ENCODE data around the gene ROBO1. TPM values are rescaled to one million over a fixed set of nuclear protein-coding genes. Genes with fewer than 3 reads are reported as not detected.

Gene ROBO1
- polyA plus RNA-seq, 4 donors, result 0.81 to 12.2 (median 2.6) TPM

- Histone ChIP-seq H3K27me3 (ENCODE audit: control insufficient read depth in 3 of 3, insufficient read depth in 3 of 3, low read length in 3 of 3) (no peaks in the 10 kb centered on the region), H3K9me3 (ENCODE audit: control insufficient read depth in 2 of 2, insufficient read depth in 1 of 2, low read depth in 1 of 2, low read length in 1 of 2) (no peaks in the 10 kb centered on the region), H3K4me3 (ENCODE audit: low read depth in 1 of 3, low read length in 3 of 3) (no peak overlapping the region), H3K4me1 (ENCODE audit: control insufficient read depth in 3 of 3, insufficient read depth in 2 of 3, low read depth in 1 of 3, low read length in 2 of 3) (no peaks in the 10 kb centered on the region), H3K27ac (ENCODE audit: low read depth in 1 of 3, low read length in 2 of 3) (no peak overlapping the region), H3K36me3 (ENCODE audit: control insufficient read depth in 3 of 3, insufficient read depth in 2 of 3, low read depth in 1 of 3, low read length in 3 of 3) (no peaks in the 10 kb centered on the region)
- DNase-seq, result no peak
- 68 to 82% (median 74%) methylated on average over 2 of the region's 2 CpGs for WGBS, 3 donors
- no peak for FAIRE-seq
Measured at GRCh38 chr3:79396595-79396994, 371.2 kb downstream of the ROBO1 start.

DNA sequence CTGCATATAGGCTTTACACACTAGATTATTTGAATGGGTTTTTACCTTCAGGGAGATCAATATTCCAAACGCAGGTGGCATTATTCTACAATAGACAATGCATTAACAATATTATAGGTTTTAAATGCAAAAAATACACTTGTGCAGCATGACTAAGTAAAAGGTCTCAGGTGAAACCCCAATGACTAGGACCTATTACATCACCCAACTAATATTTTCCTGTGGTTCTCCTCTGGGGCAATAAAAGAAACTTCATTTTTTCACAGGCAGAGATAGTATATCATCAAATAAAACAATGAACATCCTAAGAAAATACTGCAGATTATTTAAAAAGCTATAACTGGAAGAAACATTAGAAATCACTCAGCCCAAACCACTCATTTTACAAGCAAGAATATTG lies 375.3 kb downstream of the ROBO1 start:
- H3K36me3 ChIP-seq (ENCODE audit: control insufficient read depth in 3 of 3, insufficient read depth in 2 of 3, low read depth in 1 of 3, low read length in 3 of 3), result no peaks in the 10 kb centered on the region
- no peak overlapping the region for H3K4me3 ChIP-seq (ENCODE audit: low read depth in 1 of 3, low read length in 3 of 3)
- WGBS, 3 donors, result 49 to 82% (median 56%) methylated on average over 1 of the region's 1 CpG
- H3K4me1 ChIP-seq (ENCODE audit: control insufficient read depth in 3 of 3, insufficient read depth in 2 of 3, low read depth in 1 of 3, low read length in 2 of 3), result no peaks in the 10 kb centered on the region
- H3K27ac ChIP-seq (ENCODE audit: low read depth in 1 of 3, low read length in 2 of 3), result no peak overlapping the region
- no peaks in the 10 kb centered on the region for H3K27me3 ChIP-seq (ENCODE audit: control insufficient read depth in 3 of 3, insufficient read depth in 3 of 3, low read length in 3 of 3)
- DNase-seq (no peak), FAIRE-seq (no peak)
- no peaks in the 10 kb centered on the region for H3K9me3 ChIP-seq (ENCODE audit: control insufficient read depth in 2 of 2, insufficient read depth in 1 of 2, low read depth in 1 of 2, low read length in 1 of 2)

GRCh38 chr3:79390352-79390751 lies 377.4 kb downstream of the ROBO1 start:
- Histone ChIP-seq H3K4me3 (ENCODE audit: low read depth in 1 of 3, low read length in 3 of 3) (no peak overlapping the region), H3K36me3 (ENCODE audit: control insufficient read depth in 3 of 3, insufficient read depth in 2 of 3, low read depth in 1 of 3, low read length in 3 of 3) (no peaks in the 10 kb centered on the region), H3K27ac (ENCODE audit: low read depth in 1 of 3, low read length in 2 of 3) (no peak overlapping the region), H3K4me1 (ENCODE audit: control insufficient read depth in 3 of 3, insufficient read depth in 2 of 3, low read depth in 1 of 3, low read length in 2 of 3) (no peaks in the 10 kb centered on the region), H3K27me3 (ENCODE audit: control insufficient read depth in 3 of 3, insufficient read depth in 3 of 3, low read length in 3 of 3) (no peaks in the 10 kb centered on the region), H3K9me3 (ENCODE audit: control insufficient read depth in 2 of 2, insufficient read depth in 1 of 2, low read depth in 1 of 2, low read length in 1 of 2) (no peaks in the 10 kb centered on the region)
- DNase-seq (no peak), FAIRE-seq (no peak)
- 79 to 84% (median 83%) methylated on average over 2 of the region's 2 CpGs for WGBS, 3 donors

DNA sequence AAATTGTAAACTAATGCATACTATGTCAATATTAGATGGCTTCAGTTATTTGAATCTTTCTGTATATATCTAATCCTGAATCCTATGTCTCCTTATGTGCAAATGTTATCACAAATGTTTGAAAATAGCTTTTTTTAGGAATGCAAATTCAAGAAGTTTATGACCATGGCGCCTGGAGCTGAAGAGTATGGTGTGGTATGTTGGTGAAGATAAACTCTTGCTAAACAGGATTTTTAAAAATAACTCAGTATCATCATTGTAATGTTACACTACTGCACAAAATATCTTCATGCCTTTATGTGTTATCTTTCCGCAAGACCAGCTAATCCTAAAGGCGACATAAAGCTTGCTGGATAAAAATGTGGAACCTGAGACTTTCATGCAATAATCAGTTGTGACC lies 382.6 kb downstream of the ROBO1 start:
- H3K27me3 ChIP-seq (ENCODE audit: control insufficient read depth in 3 of 3, insufficient read depth in 3 of 3, low read length in 3 of 3), result no peaks in the 10 kb centered on the region
- no peak for FAIRE-seq
- 64 to 81% (median 66%) methylated on average over 3 of the region's 3 CpGs for WGBS, 3 donors

DNA sequence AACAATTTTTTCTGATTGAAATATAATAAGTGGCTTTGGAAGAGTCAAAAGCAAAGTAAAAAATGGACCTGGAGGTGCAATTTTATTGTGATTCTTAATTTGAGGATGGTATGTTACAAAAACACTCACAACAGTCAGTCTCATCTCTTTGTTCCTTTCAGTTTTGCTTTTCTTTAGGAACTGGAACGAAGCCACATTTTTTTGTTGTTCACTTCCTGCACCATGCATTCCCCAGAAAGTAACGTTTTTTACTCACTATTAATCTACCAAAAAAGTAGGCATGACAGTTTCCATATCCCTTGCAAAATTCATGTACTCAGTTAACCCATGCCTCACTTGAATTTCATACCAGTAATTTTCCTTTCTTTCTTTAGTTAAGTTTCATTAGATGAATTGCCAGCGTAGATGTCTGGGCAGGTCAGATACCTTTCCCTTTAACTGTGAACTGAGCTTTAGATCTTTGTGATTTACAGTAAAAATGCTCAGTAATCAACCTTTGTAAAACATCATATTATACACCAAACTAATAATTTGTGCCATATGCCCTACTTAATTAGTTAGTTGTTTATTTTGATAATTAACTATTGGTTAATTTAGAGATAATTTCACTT lies 384.3 kb downstream of the ROBO1 start:
- no peaks in the 10 kb centered on the region for H3K36me3 ChIP-seq (ENCODE audit: control insufficient read depth in 3 of 3, insufficient read depth in 2 of 3, low read depth in 1 of 3, low read length in 3 of 3)
- no peak overlapping the region for H3K4me3 ChIP-seq (ENCODE audit: low read depth in 1 of 3, low read length in 3 of 3)
- H3K27me3 ChIP-seq (ENCODE audit: control insufficient read depth in 3 of 3, insufficient read depth in 3 of 3, low read length in 3 of 3), result no peaks in the 10 kb centered on the region
- DNase-seq (no peak), FAIRE-seq (no peak)
- H3K27ac ChIP-seq (ENCODE audit: low read depth in 1 of 3, low read length in 2 of 3), result no peak overlapping the region
- no peaks in the 10 kb centered on the region for H3K4me1 ChIP-seq (ENCODE audit: control insufficient read depth in 3 of 3, insufficient read depth in 2 of 3, low read depth in 1 of 3, low read length in 2 of 3)
- H3K9me3 ChIP-seq (ENCODE audit: control insufficient read depth in 2 of 2, insufficient read depth in 1 of 2, low read depth in 1 of 2, low read length in 1 of 2), result no peaks in the 10 kb centered on the region
- WGBS, 3 donors, result 27 to 29% (median 28%) methylated on average over 3 of the region's 3 CpGs

More for the DNA sequence above, 382.6 kb downstream of the ROBO1 start:
- H3K4me1 ChIP-seq (ENCODE audit: control insufficient read depth in 3 of 3, insufficient read depth in 2 of 3, low read depth in 1 of 3, low read length in 2 of 3), result no peaks in the 10 kb centered on the region
- H3K36me3 ChIP-seq (ENCODE audit: control insufficient read depth in 3 of 3, insufficient read depth in 2 of 3, low read depth in 1 of 3, low read length in 3 of 3), result no peaks in the 10 kb centered on the region
- no peak overlapping the region for H3K27ac ChIP-seq (ENCODE audit: low read depth in 1 of 3, low read length in 2 of 3)
- no peaks in the 10 kb centered on the region for H3K9me3 ChIP-seq (ENCODE audit: control insufficient read depth in 2 of 2, insufficient read depth in 1 of 2, low read depth in 1 of 2, low read length in 1 of 2)
- H3K4me3 ChIP-seq (ENCODE audit: low read depth in 1 of 3, low read length in 3 of 3), result no peak overlapping the region
- no peak for DNase-seq

- Histone ChIP-seq H3K27ac (ENCODE audit: low read depth in 1 of 3, low read length in 2 of 3) (no peak overlapping the region), H3K27me3 (ENCODE audit: control insufficient read depth in 3 of 3, insufficient read depth in 3 of 3, low read length in 3 of 3) (no peaks in the 10 kb centered on the region), H3K36me3 (ENCODE audit: control insufficient read depth in 3 of 3, insufficient read depth in 2 of 3, low read depth in 1 of 3, low read length in 3 of 3) (no peaks in the 10 kb centered on the region), H3K9me3 (ENCODE audit: control insufficient read depth in 2 of 2, insufficient read depth in 1 of 2, low read depth in 1 of 2, low read length in 1 of 2) (no peaks in the 10 kb centered on the region), H3K4me3 (ENCODE audit: low read depth in 1 of 3, low read length in 3 of 3) (no peak overlapping the region), H3K4me1 (ENCODE audit: control insufficient read depth in 3 of 3, insufficient read depth in 2 of 3, low read depth in 1 of 3, low read length in 2 of 3) (no peaks in the 10 kb centered on the region)
- 69 to 94% (median 82%) methylated on average over 4 of the region's 4 CpGs for WGBS, 3 donors
- no peak for FAIRE-seq
- DNase-seq, result no peak
Measured at GRCh38 chr3:79380581-79380980, 387.2 kb downstream of the ROBO1 start.

DNA sequence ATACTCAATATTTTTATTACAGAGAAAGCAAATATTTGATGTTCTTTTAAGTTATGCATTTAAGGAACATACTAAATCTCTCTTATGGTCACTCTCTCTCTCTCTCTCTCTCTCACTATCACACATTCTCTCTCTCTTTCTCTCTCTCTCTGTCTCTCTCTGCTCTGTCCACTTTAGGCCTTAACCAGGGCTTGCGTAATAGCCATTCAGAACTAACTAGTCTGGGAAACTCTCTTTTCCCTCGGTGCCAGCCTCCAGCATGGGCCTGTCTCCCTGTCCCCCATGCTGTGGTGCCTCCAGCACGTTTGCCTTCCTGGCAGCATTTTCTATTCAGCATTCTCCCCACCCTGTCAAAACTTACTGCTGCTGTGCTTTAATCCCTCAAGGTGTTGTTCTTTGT lies 389.7 kb downstream of the ROBO1 start:
- Histone ChIP-seq H3K36me3 (ENCODE audit: control insufficient read depth in 3 of 3, insufficient read depth in 2 of 3, low read depth in 1 of 3, low read length in 3 of 3) (no peaks in the 10 kb centered on the region), H3K27ac (ENCODE audit: low read depth in 1 of 3, low read length in 2 of 3) (no peak overlapping the region), H3K9me3 (ENCODE audit: control insufficient read depth in 2 of 2, insufficient read depth in 1 of 2, low read depth in 1 of 2, low read length in 1 of 2) (no peaks in the 10 kb centered on the region), H3K4me3 (ENCODE audit: low read depth in 1 of 3, low read length in 3 of 3) (no peak overlapping the region), H3K27me3 (ENCODE audit: control insufficient read depth in 3 of 3, insufficient read depth in 3 of 3, low read length in 3 of 3) (no peaks in the 10 kb centered on the region), H3K4me1 (ENCODE audit: control insufficient read depth in 3 of 3, insufficient read depth in 2 of 3, low read depth in 1 of 3, low read length in 2 of 3) (no peaks in the 10 kb centered on the region)
- no peak for FAIRE-seq
- WGBS, 3 donors, result 52 to 68% (median 59%) methylated on average over 3 of the region's 3 CpGs
- no peak for DNase-seq

DNA sequence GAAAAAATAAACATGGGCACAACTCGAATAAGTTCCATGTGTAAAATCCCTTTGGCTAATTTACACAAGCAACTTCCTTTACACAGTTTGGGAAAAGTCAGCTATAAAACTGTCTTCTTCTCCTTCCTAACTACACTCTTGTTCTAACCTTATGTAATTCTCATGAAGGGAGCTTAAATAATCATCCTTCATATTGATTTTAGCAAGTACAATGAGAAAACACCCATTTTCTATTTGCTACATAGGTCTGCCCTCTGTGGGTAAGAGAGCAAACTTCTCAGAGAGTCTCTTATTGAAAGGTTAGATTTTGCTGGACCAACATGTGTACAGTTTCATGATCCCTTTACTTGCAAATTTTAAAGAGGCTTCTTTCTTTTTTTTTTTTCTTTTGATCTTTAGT lies 398.5 kb downstream of the ROBO1 start:
- no peaks in the 10 kb centered on the region for H3K4me1 ChIP-seq (ENCODE audit: control insufficient read depth in 3 of 3, insufficient read depth in 2 of 3, low read depth in 1 of 3, low read length in 2 of 3)
- no peak for DNase-seq
- no peaks in the 10 kb centered on the region for H3K27me3 ChIP-seq (ENCODE audit: control insufficient read depth in 3 of 3, insufficient read depth in 3 of 3, low read length in 3 of 3)
- no peak for FAIRE-seq
- H3K9me3 ChIP-seq (ENCODE audit: control insufficient read depth in 2 of 2, insufficient read depth in 1 of 2, low read depth in 1 of 2, low read length in 1 of 2), result no peaks in the 10 kb centered on the region
- H3K36me3 ChIP-seq (ENCODE audit: control insufficient read depth in 3 of 3, insufficient read depth in 2 of 3, low read depth in 1 of 3, low read length in 3 of 3), result no peaks in the 10 kb centered on the region
- H3K4me3 ChIP-seq (ENCODE audit: low read depth in 1 of 3, low read length in 3 of 3), result no peak overlapping the region
- H3K27ac ChIP-seq (ENCODE audit: low read depth in 1 of 3, low read length in 2 of 3), result no peak overlapping the region
- WGBS, 3 donors, result 19 to 27% (median 25%) methylated on average over 1 of the region's 1 CpG

- no peak for DNase-seq
- no peaks in the 10 kb centered on the region for H3K9me3 ChIP-seq (ENCODE audit: control insufficient read depth in 2 of 2, insufficient read depth in 1 of 2, low read depth in 1 of 2, low read length in 1 of 2)
- H3K36me3 ChIP-seq (ENCODE audit: control insufficient read depth in 3 of 3, insufficient read depth in 2 of 3, low read depth in 1 of 3, low read length in 3 of 3), result no peaks in the 10 kb centered on the region
- H3K27me3 ChIP-seq (ENCODE audit: control insufficient read depth in 3 of 3, insufficient read depth in 3 of 3, low read length in 3 of 3), result no peaks in the 10 kb centered on the region
- H3K4me3 ChIP-seq (ENCODE audit: low read depth in 1 of 3, low read length in 3 of 3), result no peak overlapping the region
- no peaks in the 10 kb centered on the region for H3K4me1 ChIP-seq (ENCODE audit: control insufficient read depth in 3 of 3, insufficient read depth in 2 of 3, low read depth in 1 of 3, low read length in 2 of 3)
- FAIRE-seq, result no peak
- no peak overlapping the region for H3K27ac ChIP-seq (ENCODE audit: low read depth in 1 of 3, low read length in 2 of 3)
- 70 to 75% (median 71%) methylated on average over 3 of the region's 3 CpGs for WGBS, 3 donors
Measured at GRCh38 chr3:79368403-79368802, 399.4 kb downstream of the ROBO1 start.

Measured in small intestine (tissue), 7 donors.